ACC112 (cell line): ENCODE results near the gene CAMK4.
"Not testable (repeated sequence)": the region's sequence is repeated elsewhere in the genome, so short reads cannot be mapped to it uniquely, and the experiment has no call there.

Experiments used
- H2AFZ ChIP-seq: fragments of 200-600 bp; sonication (generic); one replicate; pipeline ENCODE4 v1.6.0; 2017; ENCODE audit warnings: antibody characterized with exemption, low read length; ENCODE audit not compliant: unreplicated experiment
- H3K27ac ChIP-seq: fragments of 200-600 bp; sonication (generic); 2 replicates; pipeline ENCODE4 v1.5.1; 2014; ENCODE audit warnings: low read depth, mild to moderate bottlenecking, antibody characterized with exemption, low read length, moderate library complexity
- H3K27me3 ChIP-seq: fragments of 200-600 bp; sonication (generic); 2 replicates; pipeline ENCODE4 v1.6.1; 2014; ENCODE audit warnings: mild to moderate bottlenecking, antibody characterized with exemption, low read length, moderate library complexity, mixed read lengths; ENCODE audit not compliant: insufficient read depth
- H3K36me3 ChIP-seq: fragments of 200-600 bp; sonication (generic); 2 replicates; pipeline ENCODE4 v1.6.1; 2016; ENCODE audit warnings: mild to moderate bottlenecking, antibody characterized with exemption, low read length, moderate library complexity, mixed read lengths; ENCODE audit not compliant: insufficient read depth
- H3K4me1 ChIP-seq: fragments of 200-600 bp; sonication (generic); one replicate; pipeline ENCODE4 v1.6.1; 2016; ENCODE audit warnings: low read length, mixed read lengths; ENCODE audit not compliant: insufficient read depth, unreplicated experiment, control insufficient read depth
- H3K4me3 ChIP-seq: fragments of 200-600 bp; sonication (generic); 2 replicates; pipeline ENCODE4 v1.5.1; 2014; ENCODE audit warnings: mild to moderate bottlenecking, low read depth, low read length
- H3K79me2 ChIP-seq: fragments of 200-600 bp; sonication (generic); one replicate; pipeline ENCODE4 v1.6.0; 2016; ENCODE audit warnings: low read length; ENCODE audit not compliant: control insufficient read depth, unreplicated experiment, insufficient read depth

CAMK4 gene

GRCh38 chr5:111280282-111280951 is 56.2 kb downstream of the CAMK4 start:
- H3K27ac ChIP-seq: no peak overlapping the region
- no peaks in the 10 kb centered on the region for H3K79me2 ChIP-seq
- H3K27me3 ChIP-seq: no peaks in the 10 kb centered on the region
- no peaks in the 10 kb centered on the region for H3K4me1 ChIP-seq
- no peak overlapping the region for H3K4me3 ChIP-seq
- no peak overlapping the region for H2AFZ ChIP-seq
- H3K36me3 ChIP-seq: no peaks in the 10 kb centered on the region

GRCh38 chr5:111282798-111283197 is 58.6 kb downstream of the CAMK4 start:
- no peaks in the 10 kb centered on the region for H3K36me3 ChIP-seq
- no peaks in the 10 kb centered on the region for H3K4me1 ChIP-seq
- H3K79me2 ChIP-seq: no peaks in the 10 kb centered on the region
- no peaks in the 10 kb centered on the region for H3K27me3 ChIP-seq
- no peak overlapping the region for H2AFZ ChIP-seq
- H3K4me3 ChIP-seq: no peak overlapping the region
- no peak overlapping the region for H3K27ac ChIP-seq

- H3K4me1 ChIP-seq: no peaks in the 10 kb centered on the region
- H3K27ac ChIP-seq: no peak overlapping the region
- no peak overlapping the region for H2AFZ ChIP-seq
- no peaks in the 10 kb centered on the region for H3K36me3 ChIP-seq
- H3K4me3 ChIP-seq: no peak overlapping the region
- H3K27me3 ChIP-seq: no peaks in the 10 kb centered on the region
- H3K79me2 ChIP-seq: no peaks in the 10 kb centered on the region
Measured at GRCh38 chr5:111284825-111285224, 60.6 kb downstream of the CAMK4 start.

GRCh38 chr5:111294551-111294950 is 70.4 kb downstream of the CAMK4 start:
- Histone ChIP-seq H3K79me2 (no peaks in the 10 kb centered on the region), H3K36me3 (no peaks in the 10 kb centered on the region), H2AFZ (no peak overlapping the region), H3K4me3 (no peak overlapping the region), H3K27me3 (no peaks in the 10 kb centered on the region), H3K4me1 (no peaks in the 10 kb centered on the region), H3K27ac (no peak overlapping the region)

- no peak overlapping the region for H2AFZ ChIP-seq
- H3K36me3 ChIP-seq: no peaks in the 10 kb centered on the region
- no peak overlapping the region for H3K27ac ChIP-seq
- no peaks in the 10 kb centered on the region for H3K4me1 ChIP-seq
- no peak overlapping the region for H3K4me3 ChIP-seq
- no peaks in the 10 kb centered on the region for H3K27me3 ChIP-seq
- H3K79me2 ChIP-seq: no peaks in the 10 kb centered on the region
Measured at GRCh38 chr5:111295649-111296048, 71.5 kb downstream of the CAMK4 start.

- no peaks in the 10 kb centered on the region for H3K36me3 ChIP-seq
- H3K79me2 ChIP-seq: no peaks in the 10 kb centered on the region
- no peak overlapping the region for H3K4me3 ChIP-seq
- H2AFZ ChIP-seq: no peak overlapping the region
- H3K27ac ChIP-seq: no peak overlapping the region
- no peaks in the 10 kb centered on the region for H3K27me3 ChIP-seq
- no peaks in the 10 kb centered on the region for H3K4me1 ChIP-seq
Measured at GRCh38 chr5:111296570-111296969, 72.4 kb downstream of the CAMK4 start.

GRCh38 chr5:111299067-111299481 is 74.9 kb downstream of the CAMK4 start:
- H3K27ac ChIP-seq: no peak overlapping the region
- H3K36me3 ChIP-seq: no peaks in the 10 kb centered on the region
- no peaks in the 10 kb centered on the region for H3K4me1 ChIP-seq
- H3K79me2 ChIP-seq: no peaks in the 10 kb centered on the region
- H3K27me3 ChIP-seq: no peaks in the 10 kb centered on the region
- no peak overlapping the region for H3K4me3 ChIP-seq
- no peak overlapping the region for H2AFZ ChIP-seq

- no peak overlapping the region for H3K4me3 ChIP-seq
- H3K36me3 ChIP-seq: no peaks in the 10 kb centered on the region
- H3K27ac ChIP-seq: no peak overlapping the region
- no peaks in the 10 kb centered on the region for H3K4me1 ChIP-seq
- no peaks in the 10 kb centered on the region for H3K79me2 ChIP-seq
- H3K27me3 ChIP-seq: no peaks in the 10 kb centered on the region
- no peak overlapping the region for H2AFZ ChIP-seq
Measured at GRCh38 chr5:111299831-111300432, 75.7 kb downstream of the CAMK4 start.

- Histone ChIP-seq H3K4me3 (no peak overlapping the region), H3K4me1 (no peaks in the 10 kb centered on the region), H3K79me2 (no peaks in the 10 kb centered on the region), H3K36me3 (no peaks in the 10 kb centered on the region), H2AFZ (no peak overlapping the region), H3K27me3 (no peaks in the 10 kb centered on the region), H3K27ac (no peak overlapping the region)
Measured at GRCh38 chr5:111301264-111301663, 77.1 kb downstream of the CAMK4 start.

- H3K27me3 ChIP-seq, H3K27ac ChIP-seq, H3K4me3 ChIP-seq, H3K4me1 ChIP-seq, H3K79me2 ChIP-seq, H3K36me3 ChIP-seq, H2AFZ ChIP-seq: not testable (repeated sequence)
Measured at GRCh38 chr5:111302043-111302442, 77.9 kb downstream of the CAMK4 start.

- Histone ChIP-seq H3K36me3 (no peaks in the 10 kb centered on the region), H2AFZ (no peak overlapping the region), H3K27ac (no peak overlapping the region), H3K4me1 (no peaks in the 10 kb centered on the region), H3K79me2 (no peaks in the 10 kb centered on the region), H3K4me3 (no peak overlapping the region), H3K27me3 (no peaks in the 10 kb centered on the region)
Measured at GRCh38 chr5:111308951-111309350, 84.8 kb downstream of the CAMK4 start.
